Activated CD4-positive, CD25-positive, alpha-beta regulatory T cell treated with anti-CD3 and anti-CD28 coated beads, Interleukin-2, amount 50 U/mL, for 16 hours (primary cell): ENCODE data around the gene PIK3CD.

Experiments
- DNase-seq: peaks from one replicate; pipeline ENCODE4 v3.0.0-alpha.2; 2020; ENCODE audit warnings: low read depth, low spot score

Gene PIK3CD

DNA sequence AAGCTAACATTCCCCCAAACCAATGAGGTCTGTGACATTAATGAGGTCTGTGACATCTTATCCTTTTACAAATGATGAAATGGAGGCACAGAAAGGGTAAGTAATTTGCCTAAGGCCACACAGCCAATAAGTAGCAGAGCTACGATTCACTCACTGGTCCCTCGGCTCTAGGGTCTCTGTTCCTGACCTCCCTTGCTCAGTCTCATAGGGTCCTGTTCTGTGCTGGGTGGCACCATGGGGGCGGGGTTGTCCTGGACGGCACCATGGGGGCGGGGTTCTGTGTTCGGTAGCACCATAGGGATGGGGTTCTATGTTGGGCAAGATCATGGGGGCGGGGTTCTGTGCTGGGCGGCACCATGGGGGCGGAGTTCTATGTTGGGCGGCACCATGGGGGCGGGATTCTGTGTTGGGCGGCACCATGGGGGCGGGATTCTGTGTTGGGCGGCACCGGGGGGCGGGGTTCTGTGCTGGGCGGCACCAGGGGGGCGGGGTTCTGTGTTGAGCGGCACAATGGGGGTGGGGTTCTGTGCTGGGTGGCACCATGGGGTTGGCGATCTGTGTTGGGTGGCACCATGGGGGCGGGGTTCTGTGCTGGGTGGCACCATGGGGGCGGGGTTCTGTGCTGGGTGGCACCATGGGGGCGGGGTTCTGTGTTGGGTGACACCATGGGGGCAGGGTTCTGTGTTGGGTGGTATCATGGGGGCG, 116.6 kb downstream of the PIK3CD start:
- no peak for DNase-seq

DNA sequence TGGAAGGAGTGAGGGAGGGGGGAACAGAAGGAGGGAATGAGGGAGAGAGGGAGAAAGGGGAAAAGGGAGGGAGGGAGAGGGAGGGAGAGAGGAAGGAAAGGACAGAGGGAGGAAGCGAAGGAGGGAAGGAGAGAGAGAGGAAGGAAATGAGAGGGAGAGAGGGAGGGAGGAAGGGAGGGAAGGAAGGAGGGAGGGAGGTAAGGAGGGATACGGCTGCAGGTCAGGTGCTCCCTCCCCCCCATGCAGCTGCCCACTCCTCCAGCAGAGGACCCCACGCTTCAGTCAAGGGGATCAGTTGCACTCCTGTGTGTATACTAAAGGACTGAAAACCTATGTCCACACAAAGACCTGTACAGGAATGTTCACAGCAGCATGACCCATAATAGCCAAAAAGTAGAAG, 117.5 kb downstream of the PIK3CD start:
- DNase-seq: no peak

DNA sequence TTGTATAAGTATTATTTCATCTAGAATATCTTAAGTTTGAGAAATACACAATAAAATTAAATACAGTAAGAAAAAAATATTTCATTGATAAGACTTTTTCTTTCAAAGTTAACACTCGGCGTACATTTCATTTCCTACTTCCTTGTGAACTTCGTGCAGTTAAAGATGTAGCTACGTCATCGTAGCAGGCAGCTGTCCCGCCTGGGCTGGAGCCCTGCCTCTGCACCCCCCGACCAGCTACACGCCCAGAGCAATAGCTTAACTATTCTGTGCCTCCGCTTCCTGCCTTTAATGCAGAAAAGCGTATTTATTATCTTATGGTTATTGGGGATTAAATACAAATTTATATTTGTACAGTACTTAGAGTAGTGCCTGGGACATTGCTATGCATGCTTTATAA, 118.8 kb downstream of the PIK3CD start:
- no peak for DNase-seq

DNA sequence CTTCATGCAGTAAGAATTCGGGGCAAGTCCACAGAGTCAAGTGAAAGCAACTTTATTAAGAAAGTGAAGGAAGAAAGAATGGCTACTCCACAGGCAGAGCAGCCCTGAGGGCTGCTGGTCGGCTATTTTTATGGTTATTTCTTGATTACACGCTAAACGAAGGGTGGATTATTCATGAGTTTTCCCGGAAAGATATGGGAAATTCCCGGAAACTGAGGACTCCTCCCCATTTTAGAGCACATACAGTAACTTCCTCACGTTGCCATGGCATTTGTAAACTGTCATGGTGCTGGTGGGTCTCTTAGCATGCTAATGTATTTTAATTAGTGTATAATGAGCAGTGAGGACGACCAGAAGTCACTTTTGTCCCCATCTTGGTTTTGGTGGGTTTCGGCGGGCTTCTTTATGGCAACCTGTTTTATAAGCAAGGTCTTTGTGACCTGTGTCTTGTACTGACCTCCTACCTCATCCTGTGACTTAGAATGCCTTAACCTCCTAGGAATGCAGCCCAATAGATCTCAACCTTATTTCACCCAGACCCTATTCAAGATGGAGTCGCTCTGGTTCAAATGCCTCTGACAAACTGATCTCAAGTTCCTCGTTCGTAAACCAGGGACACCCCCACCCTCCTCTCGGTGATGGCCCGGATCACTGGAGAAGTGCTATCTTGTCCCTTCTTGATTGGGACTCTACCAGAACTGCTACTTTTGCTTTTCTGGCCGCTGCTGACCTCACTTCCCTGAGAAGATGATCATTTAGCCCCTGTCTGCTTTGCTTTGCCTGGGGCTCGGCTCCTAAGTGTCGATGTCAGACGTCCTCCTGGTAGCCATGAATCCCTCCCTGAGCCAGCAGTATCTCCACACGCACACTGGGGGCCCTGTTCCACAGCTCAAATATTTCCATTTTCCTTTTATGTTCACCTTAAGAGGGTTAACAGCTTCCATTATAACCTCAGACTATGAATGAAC, 123.5 kb downstream of the PIK3CD start:
- DNase-seq: no peak

- no peak for DNase-seq
Measured at GRCh38 chr1:9776685-9777084, 125.2 kb downstream of the PIK3CD start.
